Tibial nerve (tissue), 3 donors: ENCODE measurements around the gene ARPC1B.

Source experiments
- POLR2A ChIP-seq, 2 donors: fragments of 450-650 bp; IDR thresholded peaks; one replicate each; pipeline ENCODE4 v1.6.1; 2017; ENCODE audit warnings: antibody characterized with exemption in 2 of 2, mild to moderate bottlenecking in 2 of 2, moderate library complexity in 2 of 2
- TF ChIP-seq, protein P1 (sequence below), 5 experiments: fragments of 200-600 bp in 3 of 5; fragments of 450-650 bp in 2 of 5; sonication (generic) in 3 of 5; IDR thresholded peaks; one replicate each; pipeline ENCODE4 v1.5.1; 2016 to 2019; ENCODE audit warnings: antibody characterized with exemption in 5 of 5, mild to moderate bottlenecking in 3 of 5, moderate library complexity in 2 of 5

DNA sequence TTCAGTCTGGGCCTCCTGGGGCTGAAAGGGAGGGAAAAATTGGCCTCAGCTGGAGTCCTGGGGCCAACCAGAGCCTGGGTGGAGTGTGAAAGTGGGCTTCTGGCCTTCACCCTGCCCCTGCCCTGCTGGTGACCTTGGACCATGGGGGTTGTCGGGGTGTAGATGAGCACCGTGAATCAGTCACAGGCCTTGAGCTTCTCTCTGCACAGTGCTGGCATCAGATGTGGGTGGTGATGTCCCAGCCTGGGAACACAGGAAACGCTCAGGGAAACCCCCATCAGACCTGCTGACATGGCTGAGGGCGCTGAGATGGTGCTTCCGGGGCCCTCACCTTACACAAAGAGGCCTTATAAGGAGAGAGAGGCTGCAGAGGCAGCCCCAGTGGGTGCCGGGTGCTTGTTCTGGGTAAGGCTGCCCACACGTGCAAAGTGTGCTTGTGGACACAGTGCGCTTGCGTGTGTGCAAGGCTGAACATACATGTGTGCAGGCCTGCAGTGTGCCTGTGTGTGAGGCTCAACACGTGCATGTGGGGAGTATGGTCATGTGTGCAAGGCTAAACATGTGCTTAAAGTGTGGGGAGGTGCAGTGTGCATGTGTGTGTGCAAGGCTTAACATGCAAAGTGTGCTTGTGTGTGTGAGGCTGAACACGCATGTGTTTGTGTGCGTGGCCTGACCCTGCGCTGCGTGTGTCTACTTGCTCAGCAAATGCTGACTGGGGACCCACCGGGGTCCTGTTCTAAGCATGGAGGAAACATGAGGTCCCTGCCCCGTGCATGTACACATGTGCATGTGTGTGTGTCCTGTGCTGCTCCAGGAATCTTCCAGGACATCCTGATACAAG lies 6.5 kb downstream of the ARPC1B start:
- TF ChIP-seq, protein P1, sequence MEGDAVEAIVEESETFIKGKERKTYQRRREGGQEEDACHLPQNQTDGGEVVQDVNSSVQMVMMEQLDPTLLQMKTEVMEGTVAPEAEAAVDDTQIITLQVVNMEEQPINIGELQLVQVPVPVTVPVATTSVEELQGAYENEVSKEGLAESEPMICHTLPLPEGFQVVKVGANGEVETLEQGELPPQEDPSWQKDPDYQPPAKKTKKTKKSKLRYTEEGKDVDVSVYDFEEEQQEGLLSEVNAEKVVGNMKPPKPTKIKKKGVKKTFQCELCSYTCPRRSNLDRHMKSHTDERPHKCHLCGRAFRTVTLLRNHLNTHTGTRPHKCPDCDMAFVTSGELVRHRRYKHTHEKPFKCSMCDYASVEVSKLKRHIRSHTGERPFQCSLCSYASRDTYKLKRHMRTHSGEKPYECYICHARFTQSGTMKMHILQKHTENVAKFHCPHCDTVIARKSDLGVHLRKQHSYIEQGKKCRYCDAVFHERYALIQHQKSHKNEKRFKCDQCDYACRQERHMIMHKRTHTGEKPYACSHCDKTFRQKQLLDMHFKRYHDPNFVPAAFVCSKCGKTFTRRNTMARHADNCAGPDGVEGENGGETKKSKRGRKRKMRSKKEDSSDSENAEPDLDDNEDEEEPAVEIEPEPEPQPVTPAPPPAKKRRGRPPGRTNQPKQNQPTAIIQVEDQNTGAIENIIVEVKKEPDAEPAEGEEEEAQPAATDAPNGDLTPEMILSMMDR (IDR thresholded peaks at IDR 0.05) = no peak
- no peak for TF ChIP-seq POLR2A (IDR thresholded peaks at IDR 0.05)
